GM19240 (cell line): ENCODE data around the gene KIAA1549.

Experiments used
- DNase-seq: peaks from one replicate; pipeline ENCODE4 v3.0.0; 2011; ENCODE audit warnings: low spot score; ENCODE audit not compliant: insufficient read length

Gene KIAA1549

GRCh38 chr7:138975343-138976104 lies 5.7 kb downstream of the KIAA1549 start:
- DNase-seq = no peak

GRCh38 chr7:138974675-138975292 lies 6.4 kb downstream of the KIAA1549 start:
- no peak for DNase-seq

- no peak for DNase-seq
Observed at GRCh38 chr7:138974103-138974502, 7.1 kb downstream of the KIAA1549 start.

- DNase-seq = no peak
Observed at GRCh38 chr7:138970952-138971351, 10.2 kb downstream of the KIAA1549 start.

GRCh38 chr7:138970446-138970845 lies 10.7 kb downstream of the KIAA1549 start:
- DNase-seq = no peak

- no peak for DNase-seq
Observed at GRCh38 chr7:138967159-138967558, 14.0 kb downstream of the KIAA1549 start.

GRCh38 chr7:138964624-138965436 lies 16.4 kb downstream of the KIAA1549 start:
- DNase-seq = no peak

- DNase-seq = no peak
Observed at GRCh38 chr7:138963675-138964074, 17.5 kb downstream of the KIAA1549 start.

- DNase-seq = no peak
Observed at GRCh38 chr7:138962561-138963270, 18.5 kb downstream of the KIAA1549 start.

- DNase-seq = no peak
Observed at GRCh38 chr7:138961159-138961558, 20.0 kb downstream of the KIAA1549 start.

GRCh38 chr7:138958391-138958956 lies 22.7 kb downstream of the KIAA1549 start:
- no peak for DNase-seq

- DNase-seq = no peak
Observed at GRCh38 chr7:138957753-138958390, 23.3 kb downstream of the KIAA1549 start.

GRCh38 chr7:138957217-138957616 lies 24.0 kb downstream of the KIAA1549 start:
- no peak for DNase-seq

GRCh38 chr7:138954545-138955475 lies 26.4 kb downstream of the KIAA1549 start:
- no peak for DNase-seq

GRCh38 chr7:138952791-138953190 lies 28.4 kb downstream of the KIAA1549 start:
- DNase-seq = no peak

GRCh38 chr7:138951953-138952352 lies 29.2 kb downstream of the KIAA1549 start:
- DNase-seq = no peak

GRCh38 chr7:138949421-138950088 lies 31.6 kb downstream of the KIAA1549 start:
- DNase-seq = no peak

- no peak for DNase-seq
Observed at GRCh38 chr7:138948403-138948802, 32.8 kb downstream of the KIAA1549 start.

GRCh38 chr7:138945821-138946220 lies 35.4 kb downstream of the KIAA1549 start:
- no peak for DNase-seq
